Fibroblast of lung (primary cell): ENCODE measurements around the gene WBP2. TPM values are rescaled to one million over a fixed set of nuclear protein-coding genes. Genes with fewer than 3 reads are reported as not detected.
A peak's percentile ranks its signal among the peaks of the same experiment; 100 is the strongest.

Experiments used
- DNase-seq, 2 donors: peaks; one replicate each; pipeline versions ENCODE4 v3.0.0 to v3.0.0-alpha.2; 2010; ENCODE audit warnings: low read depth in 2 of 2
- H2AFZ ChIP-seq: 2 replicates; pipeline ENCODE4 v1.5.1; 2012; ENCODE audit warnings: low read length, control low read depth, inconsistent platforms
- H3K27ac ChIP-seq: 2 replicates; pipeline ENCODE4 v1.5.1; 2011; ENCODE audit warnings: low read length, control low read depth; ENCODE audit not compliant: insufficient read depth
- H3K27me3 ChIP-seq: 2 replicates; pipeline ENCODE4 v1.5.1; 2011; ENCODE audit warnings: mild to moderate bottlenecking, low read length; ENCODE audit not compliant: control insufficient read depth, insufficient read depth
- H3K36me3 ChIP-seq: 2 replicates; pipeline ENCODE4 v1.5.1; 2011; ENCODE audit warnings: low read length; ENCODE audit not compliant: control insufficient read depth, insufficient read depth
- H3K4me1 ChIP-seq: 2 replicates; pipeline ENCODE4 v1.5.1; 2011; ENCODE audit warnings: low read length; ENCODE audit not compliant: control insufficient read depth, insufficient read depth; ENCODE audit errors: extremely low read depth
- H3K4me2 ChIP-seq: 2 replicates; pipeline ENCODE4 v1.5.1; 2011; ENCODE audit warnings: low read length, control low read depth; ENCODE audit not compliant: insufficient read depth; ENCODE audit errors: extremely low read depth
- H3K4me3 ChIP-seq, 4 experiments: fragments of 200-600 bp in 1 of 4; sonication (generic) in 1 of 4; replicated peaks in 1 of 4; 2 replicates each; pipeline ENCODE4 v1.5.1; 2011 to 2016; ENCODE audit warnings: low read length in 4 of 4, low read depth in 3 of 4, mild to moderate bottlenecking in 3 of 4, control low read depth in 2 of 4, inconsistent platforms in 1 of 4, mixed read lengths in 1 of 4; ENCODE audit not compliant: insufficient read depth in 1 of 4; ENCODE audit errors: control extremely low read depth in 1 of 4
- H3K79me2 ChIP-seq: 2 replicates; pipeline ENCODE4 v1.5.1; 2012; ENCODE audit warnings: mild to moderate bottlenecking, low read length, inconsistent platforms; ENCODE audit not compliant: control insufficient read depth, insufficient read depth
- H3K9ac ChIP-seq: 2 replicates; pipeline ENCODE4 v1.5.1; 2011; ENCODE audit warnings: mild to moderate bottlenecking, low read length, control low read depth; ENCODE audit not compliant: insufficient read depth
- H3K9me3 ChIP-seq: 2 replicates; pipeline ENCODE4 v1.5.1; 2012; ENCODE audit warnings: low read depth, low read length; ENCODE audit not compliant: control insufficient read depth, insufficient read depth
- H4K20me1 ChIP-seq: 2 replicates; pipeline ENCODE4 v1.5.1; 2011; ENCODE audit warnings: low read length; ENCODE audit not compliant: control insufficient read depth, insufficient read depth; ENCODE audit errors: extremely low read depth
- EZH2 ChIP-seq: IDR thresholded peaks from 2 replicates; pipeline ENCODE4 v1.5.1; 2012; ENCODE audit warnings: low read length, control low read depth, mild to moderate bottlenecking; ENCODE audit errors: missing control alignments
- polyA minus RNA-seq: library from RNA; depleted of rRNA, polyadenylated mRNA; stranded (reverse); fragments of >200 nt; gene quantifications from 2 replicates; pipeline ENCODE4 v1.2.3, GENCODE V29; 2011; ENCODE audit warnings: low replicate concordance
- polyA plus RNA-seq, 2 donors: library from polyadenylated mRNA; depleted of rRNA in 1 of 2; stranded (reverse) in 1 of 2; unstranded in 1 of 2; fragments of >200 nt; gene quantifications; 2 replicates each; pipeline ENCODE4 v1.2.1, GENCODE V29; 2011 to 2012; ENCODE audit warnings: missing spikeins in 1 of 2
- total RNA-seq: library from RNA; depleted of rRNA; stranded (reverse); fragments of >200 nt; gene quantifications from 2 replicates; pipeline ENCODE4 v1.2.1, GENCODE V29; 2014
- TF ChIP-seq, protein P1 (sequence below), 2 donors: IDR thresholded peaks in 1 of 2; conservative IDR thresholded peaks in 1 of 2; 1 replicate in 1 of 2; 2 replicates in 1 of 2; pipeline ENCODE4 v1.5.1; 2011 to 2012; ENCODE audit warnings: low read length in 2 of 2, control low read depth in 1 of 2, inconsistent platforms in 1 of 2, low read depth in 1 of 2, mild to moderate bottlenecking in 1 of 2

Gene WBP2
- 20.5 and 39.5 TPM in 2 replicates for total RNA-seq
- 53.4 and 56.1 TPM in 2 replicates for polyA plus RNA-seq
- 84.6 and 92.3 TPM in 2 replicates for polyA plus RNA-seq (2012)
- 56.6 and 62.7 TPM in 2 replicates for polyA minus RNA-seq

- peak; percentile 100 for DNase-seq
- Histone ChIP-seq H2AFZ (peak within 1 kb of the TSS; percentile 85), H3K27ac (peak within 1 kb of the TSS; percentile 92), H3K36me3 (no peaks in the 10 kb centered on the region), H3K4me3 (peak within 1 kb of the TSS; percentile 75 to 96 (median 88)), H3K4me1 (peaks cover 9% of the 10 kb centered on the region), H3K9ac (peak within 1 kb of the TSS; percentile 84), H3K27me3 (no peaks in the 10 kb centered on the region), H3K4me2 (peak within 1 kb of the TSS; percentile 100), H3K79me2 (peaks cover 5% of the 10 kb centered on the region), H4K20me1 (no peaks in the 10 kb centered on the region), H3K9me3 (no peaks in the 10 kb centered on the region)
- TF ChIP-seq EZH2: no peak
- TF ChIP-seq, protein P1, sequence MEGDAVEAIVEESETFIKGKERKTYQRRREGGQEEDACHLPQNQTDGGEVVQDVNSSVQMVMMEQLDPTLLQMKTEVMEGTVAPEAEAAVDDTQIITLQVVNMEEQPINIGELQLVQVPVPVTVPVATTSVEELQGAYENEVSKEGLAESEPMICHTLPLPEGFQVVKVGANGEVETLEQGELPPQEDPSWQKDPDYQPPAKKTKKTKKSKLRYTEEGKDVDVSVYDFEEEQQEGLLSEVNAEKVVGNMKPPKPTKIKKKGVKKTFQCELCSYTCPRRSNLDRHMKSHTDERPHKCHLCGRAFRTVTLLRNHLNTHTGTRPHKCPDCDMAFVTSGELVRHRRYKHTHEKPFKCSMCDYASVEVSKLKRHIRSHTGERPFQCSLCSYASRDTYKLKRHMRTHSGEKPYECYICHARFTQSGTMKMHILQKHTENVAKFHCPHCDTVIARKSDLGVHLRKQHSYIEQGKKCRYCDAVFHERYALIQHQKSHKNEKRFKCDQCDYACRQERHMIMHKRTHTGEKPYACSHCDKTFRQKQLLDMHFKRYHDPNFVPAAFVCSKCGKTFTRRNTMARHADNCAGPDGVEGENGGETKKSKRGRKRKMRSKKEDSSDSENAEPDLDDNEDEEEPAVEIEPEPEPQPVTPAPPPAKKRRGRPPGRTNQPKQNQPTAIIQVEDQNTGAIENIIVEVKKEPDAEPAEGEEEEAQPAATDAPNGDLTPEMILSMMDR (conservative IDR thresholded peaks at IDR 0.05 in 1 of 2, IDR thresholded peaks at IDR 0.05 in 1 of 2; ENCODE audit: low read depth in 1 of 2, low read length in 2 of 2): peak; percentile 9 to 37
Measured at GRCh38 chr17:75855310-75856061, at the start of gene WBP2. WBP2 (minus strand) TSS chr17:75855335; CDS start chr17:75855297, 38 bp downstream.

- no peak overlapping the region for H3K9ac ChIP-seq
- H3K27ac ChIP-seq: no peak overlapping the region
- H3K4me3 ChIP-seq: no peak overlapping the region
- H3K4me1 ChIP-seq: no peaks in the 10 kb centered on the region
- no peaks in the 10 kb centered on the region for H4K20me1 ChIP-seq
- no peaks in the 10 kb centered on the region for H3K27me3 ChIP-seq
- no peaks in the 10 kb centered on the region for H3K9me3 ChIP-seq
- no peak overlapping the region for H3K4me2 ChIP-seq
- DNase-seq: no peak
- H3K36me3 ChIP-seq: peaks cover 13% of the 10 kb centered on the region
- peaks cover 5% of the 10 kb centered on the region for H3K79me2 ChIP-seq
- TF ChIP-seq, protein P1 (conservative IDR thresholded peaks at IDR 0.05 in 1 of 2, IDR thresholded peaks at IDR 0.05 in 1 of 2; ENCODE audit: low read depth in 1 of 2, low read length in 2 of 2): no peak
- TF ChIP-seq EZH2: no peak
- H2AFZ ChIP-seq: no peak overlapping the region
Measured at GRCh38 chr17:75902406-75902805, 47.3 kb upstream of the WBP2 start.

DNA sequence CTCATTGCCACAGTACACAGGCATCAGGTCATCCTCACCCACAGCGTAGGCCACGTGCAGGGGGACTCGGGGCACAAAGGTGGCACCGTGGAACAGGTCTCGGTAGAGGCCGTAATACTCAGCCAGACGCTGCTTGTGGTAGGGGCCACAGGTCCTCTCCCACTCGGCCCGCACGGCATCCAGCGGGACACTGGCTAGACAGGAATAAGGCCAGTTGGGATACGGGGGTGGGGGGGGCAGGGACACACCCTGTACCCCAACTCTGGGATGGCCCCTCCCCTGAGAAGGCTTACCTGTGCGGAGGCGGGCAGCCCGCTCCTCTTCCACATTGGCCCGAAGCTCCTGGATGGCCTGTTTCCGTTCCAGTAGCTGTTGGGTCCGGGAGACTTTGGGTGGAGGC lies 46.6 kb upstream of the WBP2 start:
- peaks cover 5% of the 10 kb centered on the region for H3K79me2 ChIP-seq
- no peaks in the 10 kb centered on the region for H3K27me3 ChIP-seq
- H2AFZ ChIP-seq: no peak overlapping the region
- H3K9ac ChIP-seq: no peak overlapping the region
- no peaks in the 10 kb centered on the region for H3K9me3 ChIP-seq
- DNase-seq: no peak
- no peak overlapping the region for H3K4me3 ChIP-seq
- no peak overlapping the region for H3K4me2 ChIP-seq
- H3K4me1 ChIP-seq: no peaks in the 10 kb centered on the region
- TF ChIP-seq, protein P1 (conservative IDR thresholded peaks at IDR 0.05 in 1 of 2, IDR thresholded peaks at IDR 0.05 in 1 of 2; ENCODE audit: low read depth in 1 of 2, low read length in 2 of 2): no peak
- TF ChIP-seq EZH2: no peak
- H4K20me1 ChIP-seq: no peaks in the 10 kb centered on the region
- no peak overlapping the region for H3K27ac ChIP-seq
- peaks cover 13% of the 10 kb centered on the region for H3K36me3 ChIP-seq
